Natural killer cell (primary cell): ENCODE results near the gene SIRT4. TPM values are rescaled to one million over a fixed set of nuclear protein-coding genes. Genes with fewer than 3 reads are reported as not detected.
A peak's percentile ranks its signal among the peaks of the same experiment; 100 is the strongest.

ENCODE experiments used
- ATAC-seq, 3 donors: fragments of 150-1000 bp in 2 of 3; fragments of 200-7000 bp in 1 of 3; cut with Tn5 transposase; 1 replicate in 1 of 3; 2 replicates in 2 of 3; pipeline ENCODE4 v1.10.0; 2021; ENCODE audit warnings: mild to moderate bottlenecking in 2 of 3, moderate library complexity in 2 of 3
- DNase-seq, 2 donors: peaks; one replicate each; pipeline versions ENCODE4 v3.0.0 to v3.0.0-alpha.2; 2013 to 2021; ENCODE audit warnings: mixed read lengths in 1 of 2
- H3K27ac ChIP-seq: one replicate; pipeline ENCODE4 v1.5.1; 2013; ENCODE audit warnings: mild to moderate bottlenecking, low read length
- H3K27me3 ChIP-seq: one replicate; pipeline ENCODE4 v1.6.1; 2013; ENCODE audit warnings: low read length; ENCODE audit not compliant: control insufficient read depth, insufficient read depth
- H3K36me3 ChIP-seq: one replicate; pipeline ENCODE4 v1.6.1; 2013; ENCODE audit warnings: low read length; ENCODE audit not compliant: control insufficient read depth, insufficient read depth
- H3K4me1 ChIP-seq: one replicate; pipeline ENCODE4 v1.6.1; 2013; ENCODE audit warnings: low read length; ENCODE audit not compliant: control insufficient read depth, insufficient read depth
- H3K4me3 ChIP-seq: one replicate; pipeline ENCODE4 v1.5.1; 2013; ENCODE audit warnings: low read length
- H3K9me3 ChIP-seq: one replicate; pipeline ENCODE4 v1.6.1; 2013; ENCODE audit warnings: low read length; ENCODE audit not compliant: control insufficient read depth, insufficient read depth
- H3K27ac Mint-ChIP-seq, 2 donors: one replicate each; pipeline ENCODE4 v1.8.0; 2022; ENCODE audit warnings: mild to moderate bottlenecking in 2 of 2, mixed read lengths in 2 of 2, moderate library complexity in 1 of 2
- H3K27me3 Mint-ChIP-seq, 2 donors: one replicate each; pipeline ENCODE4 v1.8.0; 2022; ENCODE audit warnings: low read depth in 2 of 2, mixed read lengths in 2 of 2
- H3K36me3 Mint-ChIP-seq: one replicate; pipeline ENCODE4 v1.8.0; 2022; ENCODE audit warnings: mixed read lengths
- H3K4me1 Mint-ChIP-seq, 2 donors: one replicate each; pipeline ENCODE4 v1.8.0; 2022; ENCODE audit warnings: mixed read lengths in 2 of 2
- H3K4me3 Mint-ChIP-seq: one replicate; pipeline ENCODE4 v1.8.0; 2022; ENCODE audit warnings: mild to moderate bottlenecking, moderate library complexity, mixed read lengths
- H3K9me3 Mint-ChIP-seq, 2 donors: one replicate each; pipeline ENCODE4 v1.8.0; 2022; ENCODE audit warnings: mixed read lengths in 2 of 2
- CTCF ChIP-seq: fragments of 200-600 bp; IDR thresholded peaks from one replicate; pipeline ENCODE4 v1.8.0; 2022; ENCODE audit warnings: antibody characterized with exemption
- WGBS: methylation state at CpG from one replicate; pipeline ENCODE4 v1.1.7; 2013; ENCODE audit warnings: missing lambda C conversion rate; ENCODE audit not compliant: insufficient coverage; 5-methylcytosine and 5-hydroxymethylcytosine counted together
- intact Hi-C: fragments of 100-400 bp; cut with micrococcal nuclease; formaldehyde crosslinking; loops from one replicate; pipeline ENCODE4 v1.14.2; 2022
- total RNA-seq, 4 donors: library from RNA; stranded (reverse); fragments of 120-200 nt in 1 of 4; gene quantifications; one replicate each; pipeline versions ENCODE4 v1.2.3 to v1.2.4, GENCODE V29; 2013 to 2022

The SIRT4 gene
- total RNA-seq, 3 donors from 2014 or later (not counting 1 experiment from before 2014, with no cell fraction given): 2.0 to 2.1 (median 2.1) TPM

GRCh38 chr12:120286768-120287490, 15.2 kb upstream of the SIRT4 start:
- Histone ChIP-seq H3K27ac (no peak overlapping the region), H3K36me3 (no peaks in the 10 kb centered on the region), H3K9me3 (no peaks in the 10 kb centered on the region), H3K4me3 (no peak overlapping the region), H3K4me1 (peaks cover 12% of the 10 kb centered on the region), H3K27me3 (no peaks in the 10 kb centered on the region)
- TF ChIP-seq CTCF: no peak
- no peaks in the 10 kb centered on the region for H3K9me3 Mint-ChIP-seq
- intact Hi-C loops: no loop called here
- 91% methylated on average over 6 of the region's 7 CpGs for WGBS
- H3K4me3 Mint-ChIP-seq: no peak overlapping the region
- DNase-seq: no peak
- no peak overlapping the region for H3K27ac Mint-ChIP-seq
- ATAC-seq: no peak
- no peaks in the 10 kb centered on the region for H3K36me3 Mint-ChIP-seq
- no peaks in the 10 kb centered on the region for H3K27me3 Mint-ChIP-seq
- no peaks in the 10 kb centered on the region for H3K4me1 Mint-ChIP-seq

GRCh38 chr12:120287491-120287890, 14.6 kb upstream of the SIRT4 start:
- TF ChIP-seq CTCF: no peak
- 92% methylated on average over 11 of the region's 12 CpGs for WGBS
- DNase-seq: no peak
- no peak overlapping the region for H3K27ac ChIP-seq
- no peaks in the 10 kb centered on the region for H3K36me3 Mint-ChIP-seq
- ATAC-seq: no peak
- no peaks in the 10 kb centered on the region for H3K36me3 ChIP-seq
- H3K4me1 Mint-ChIP-seq: no peaks in the 10 kb centered on the region
- H3K27me3 Mint-ChIP-seq: no peaks in the 10 kb centered on the region
- H3K9me3 Mint-ChIP-seq: no peaks in the 10 kb centered on the region
- H3K4me3 Mint-ChIP-seq: no peak overlapping the region
- H3K27ac Mint-ChIP-seq: no peak overlapping the region
- H3K4me1 ChIP-seq: peaks cover 13% of the 10 kb centered on the region
- H3K9me3 ChIP-seq: no peaks in the 10 kb centered on the region
- intact Hi-C loops: no loop called here
- no peak overlapping the region for H3K4me3 ChIP-seq
- no peaks in the 10 kb centered on the region for H3K27me3 ChIP-seq

GRCh38 chr12:120290609-120291305, 11.4 kb upstream of the SIRT4 start:
- Histone ChIP-seq H3K9me3 (no peaks in the 10 kb centered on the region), H3K4me3 (no peak overlapping the region), H3K27me3 (no peaks in the 10 kb centered on the region), H3K4me1 (peaks cover 13% of the 10 kb centered on the region), H3K27ac (peak overlapping the region; percentile 95), H3K36me3 (no peaks in the 10 kb centered on the region)
- Mint-ChIP-seq H3K4me3 (no peak overlapping the region), H3K27me3 (no peaks in the 10 kb centered on the region), H3K36me3 (no peaks in the 10 kb centered on the region), H3K9me3 (no peaks in the 10 kb centered on the region), H3K27ac (no peak overlapping the region), H3K4me1 (no peaks in the 10 kb centered on the region)
- intact Hi-C loops: loop anchor here (1.0 kb wide), 1 partner anchor 38 kb away; no protein-coding TSS in a partner anchor
- peak in 1 of 3 donors; percentile 4 for ATAC-seq
- DNase-seq: peak; percentile 29 to 51
- 36% methylated on average over 22 of the region's 22 CpGs for WGBS
- no peak for TF ChIP-seq CTCF
